HG03175 (cell line): ENCODE results near the gene CBFA2T2.
A peak's percentile ranks its signal among the peaks of the same experiment; 100 is the strongest.

Experiments
- ATAC-seq: cut with Tn5 transposase; IDR thresholded peaks from one replicate; pipeline ENCODE4 v1.9.1; 2021; ENCODE audit warnings: mild to moderate bottlenecking, moderate library complexity; ENCODE audit not compliant: unreplicated experiment

The CBFA2T2 gene

DNA sequence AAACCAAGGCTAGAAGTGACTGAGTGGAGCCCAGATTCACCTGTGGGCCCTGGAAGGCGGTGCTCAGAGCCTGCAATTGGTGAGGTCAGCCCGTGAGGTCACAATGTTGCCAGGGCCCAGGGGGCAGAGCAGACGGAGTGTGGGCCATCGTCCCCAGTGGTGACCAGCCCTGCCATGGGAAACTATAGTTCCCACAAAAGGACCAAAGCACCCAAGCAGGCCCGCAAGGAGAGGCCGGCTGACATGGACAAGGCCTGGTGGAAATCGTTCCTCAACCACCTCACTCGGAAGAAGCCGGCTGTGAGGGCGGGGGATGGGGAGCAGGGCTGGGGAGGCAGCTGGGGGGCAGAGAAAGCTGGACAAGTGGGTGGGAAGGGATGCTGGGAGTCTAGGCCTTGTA, 172.3 kb downstream of the CBFA2T2 start, which contains the start of gene C20orf144:
TSS of gene C20orf144 (plus strand) at position 156 of the 400 bp plus-strand sequence. CDS start at position 175, 19 bp downstream.
- ATAC-seq: no peak

DNA sequence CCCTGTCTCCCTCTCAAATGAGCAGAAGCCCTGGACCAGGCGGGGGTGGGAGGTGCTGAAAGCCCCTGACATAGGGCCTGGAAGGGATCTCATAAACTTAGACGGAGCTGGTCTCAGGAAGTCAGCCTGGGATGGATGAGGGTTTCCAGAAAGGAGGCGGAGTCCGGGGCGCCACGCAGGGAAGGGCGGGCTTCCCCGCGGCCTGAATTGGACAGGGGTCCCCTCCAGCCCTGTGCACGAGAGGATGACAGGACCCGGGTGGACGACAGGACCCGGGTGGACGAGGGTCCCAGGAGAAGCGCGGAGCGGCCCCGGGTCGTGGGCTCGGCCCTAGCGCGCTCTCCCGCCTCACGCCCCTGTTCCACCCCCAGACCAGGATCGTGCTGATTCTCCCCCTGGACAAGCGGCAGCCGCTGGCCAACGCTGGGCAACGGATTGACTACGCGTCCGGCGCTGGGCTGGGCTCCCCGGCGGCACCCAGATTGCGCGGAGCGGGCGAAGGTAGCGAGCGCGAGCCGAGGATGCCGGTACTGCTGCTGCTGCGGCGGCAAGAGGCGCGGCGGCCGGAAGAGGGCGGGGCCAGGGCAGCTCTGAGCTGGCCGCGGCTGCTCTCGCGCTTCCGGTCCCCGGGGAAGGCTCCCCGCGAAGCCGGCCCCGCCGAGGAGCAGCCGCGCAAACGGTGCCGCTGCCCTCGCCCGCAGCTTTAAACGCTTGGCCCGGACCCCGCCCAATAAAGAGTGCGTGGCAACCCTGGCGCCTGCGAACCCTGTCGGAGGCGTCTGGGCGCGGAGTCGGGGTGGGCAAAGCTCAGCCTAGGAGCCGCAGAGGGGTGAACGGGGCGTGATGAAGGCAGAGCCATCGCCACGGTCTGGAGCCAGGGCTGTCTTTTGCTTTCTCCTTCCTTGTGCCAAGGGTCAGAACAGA, 173.5 kb downstream of the CBFA2T2 start:
- ATAC-seq: peak; percentile 34

DNA sequence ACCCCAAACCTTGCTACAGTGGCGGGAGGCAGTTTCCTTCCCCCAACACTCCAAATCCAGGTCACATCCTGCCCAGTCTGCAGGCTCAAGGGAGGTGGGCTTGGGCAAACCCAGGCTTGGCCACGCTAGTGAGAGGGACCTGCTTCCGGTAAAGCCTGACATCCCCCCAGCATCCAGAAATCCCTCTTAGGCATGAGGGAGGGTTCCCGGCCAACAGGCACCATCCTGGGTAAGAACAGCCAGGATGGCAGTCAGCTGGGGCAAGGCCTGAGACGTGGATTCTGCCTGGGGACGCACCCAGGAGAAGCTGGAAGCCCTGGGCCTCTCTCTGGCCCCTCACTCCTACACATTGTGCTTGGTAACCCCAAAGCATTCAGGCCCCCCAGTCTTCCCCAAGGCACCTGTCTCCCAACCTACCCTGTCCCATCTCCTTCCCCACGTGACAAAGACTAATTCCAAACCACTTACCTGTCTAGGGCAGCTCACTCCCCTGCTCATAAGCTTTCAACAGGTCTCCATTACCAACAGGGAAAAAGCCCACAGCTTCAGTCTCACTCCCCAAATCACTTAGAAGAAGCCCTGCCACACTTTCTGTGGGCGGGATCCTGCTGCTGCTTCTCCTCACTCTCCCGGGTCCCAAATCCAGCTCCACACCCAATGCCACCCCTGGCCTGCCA, 174.3 kb downstream of the CBFA2T2 start:
- ATAC-seq: no peak

DNA sequence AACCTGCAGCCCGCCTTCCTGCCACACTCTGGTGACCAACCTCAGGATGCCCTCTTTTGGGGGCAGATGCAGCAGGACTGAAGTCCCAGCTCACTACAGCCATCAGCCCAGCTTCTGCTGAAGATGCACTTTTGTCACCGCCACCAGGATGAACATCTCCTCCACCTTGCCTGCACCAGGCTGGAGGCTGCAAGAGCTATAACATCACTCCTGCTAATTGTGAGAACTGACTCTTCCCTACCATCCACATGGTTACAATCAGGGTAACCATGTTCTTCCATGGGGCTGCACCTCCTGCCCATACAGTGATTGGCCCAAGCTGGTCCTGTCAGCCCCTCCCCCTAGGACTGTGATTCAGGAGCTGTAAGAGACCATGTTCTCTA, 174.9 kb downstream of the CBFA2T2 start:
- ATAC-seq: no peak

DNA sequence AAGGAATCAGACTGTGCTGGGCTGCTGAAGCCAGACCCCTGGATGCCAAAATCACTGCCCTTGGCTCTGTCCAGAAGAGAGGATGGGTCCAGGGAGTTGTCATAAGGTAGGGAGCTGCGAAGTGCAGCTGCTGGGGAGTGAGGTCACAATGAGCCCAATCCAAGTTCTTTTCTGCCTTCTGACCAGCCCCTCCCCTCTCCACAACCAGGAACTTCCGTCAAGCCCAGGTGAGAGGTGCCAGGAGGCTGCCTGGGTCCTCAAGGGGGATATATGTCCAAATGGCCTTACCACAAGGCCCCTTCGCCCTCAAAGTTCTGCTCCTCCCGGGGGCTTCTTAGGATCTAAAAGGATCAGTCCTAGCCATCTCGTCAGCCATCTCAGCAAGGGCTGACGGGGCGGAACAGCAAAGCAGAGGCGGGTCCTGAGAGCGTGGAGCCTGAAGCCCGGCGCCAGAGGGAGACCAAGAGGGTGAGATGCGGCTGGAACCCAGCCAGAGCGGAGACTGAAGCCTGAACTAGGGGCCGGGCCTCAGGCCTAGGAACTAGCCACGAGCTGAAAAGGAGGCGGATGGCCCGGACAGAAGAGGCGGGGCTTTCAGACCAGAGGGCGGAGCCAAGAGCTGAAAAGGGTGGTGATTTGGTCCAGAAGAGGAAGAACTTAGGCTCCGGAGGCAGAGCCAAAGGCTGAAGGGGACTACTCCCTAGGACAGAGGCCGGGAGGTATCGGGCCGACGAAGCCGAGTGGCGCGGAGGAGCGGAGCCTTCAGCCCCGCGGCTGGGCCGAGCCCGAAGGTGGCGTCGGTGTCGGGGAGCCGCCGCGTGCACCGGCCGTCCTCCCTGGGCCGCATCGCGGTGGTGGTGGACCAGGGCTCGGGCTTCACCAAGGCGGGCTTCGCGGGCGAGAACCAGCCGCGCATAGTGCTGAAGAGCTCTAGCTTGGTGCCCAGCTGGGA, 176.7 kb downstream of the CBFA2T2 start, which contains the start of gene ACTL10:
TSS of gene ACTL10 (plus strand) at position 651 of the 952 bp plus-strand sequence. CDS start 555 bp downstream, outside the sequence.
- peak; percentile 79 for ATAC-seq

DNA sequence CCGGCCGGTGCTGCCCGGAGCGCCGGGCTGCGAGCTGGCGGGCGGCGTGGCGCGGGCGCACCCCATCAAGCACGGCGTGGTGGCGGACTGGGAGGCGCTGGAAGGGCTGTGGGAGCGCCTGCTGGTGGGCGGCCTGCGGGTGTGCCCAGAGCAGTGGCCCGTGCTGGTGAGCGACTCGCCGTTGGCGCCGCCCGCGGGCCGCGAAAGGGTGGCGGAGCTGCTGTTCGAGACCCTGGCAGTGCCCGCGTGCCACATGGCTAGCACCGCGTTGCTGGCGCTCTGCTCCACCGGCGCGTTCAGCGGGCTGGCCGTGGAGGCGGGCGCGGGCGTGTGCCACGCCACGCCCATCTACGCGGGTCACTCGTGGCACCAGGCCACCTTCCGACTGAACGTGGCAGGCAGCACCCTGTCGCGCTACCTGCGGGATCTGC, 177.4 kb downstream of the CBFA2T2 start:
- peak; percentile 21 for ATAC-seq

DNA sequence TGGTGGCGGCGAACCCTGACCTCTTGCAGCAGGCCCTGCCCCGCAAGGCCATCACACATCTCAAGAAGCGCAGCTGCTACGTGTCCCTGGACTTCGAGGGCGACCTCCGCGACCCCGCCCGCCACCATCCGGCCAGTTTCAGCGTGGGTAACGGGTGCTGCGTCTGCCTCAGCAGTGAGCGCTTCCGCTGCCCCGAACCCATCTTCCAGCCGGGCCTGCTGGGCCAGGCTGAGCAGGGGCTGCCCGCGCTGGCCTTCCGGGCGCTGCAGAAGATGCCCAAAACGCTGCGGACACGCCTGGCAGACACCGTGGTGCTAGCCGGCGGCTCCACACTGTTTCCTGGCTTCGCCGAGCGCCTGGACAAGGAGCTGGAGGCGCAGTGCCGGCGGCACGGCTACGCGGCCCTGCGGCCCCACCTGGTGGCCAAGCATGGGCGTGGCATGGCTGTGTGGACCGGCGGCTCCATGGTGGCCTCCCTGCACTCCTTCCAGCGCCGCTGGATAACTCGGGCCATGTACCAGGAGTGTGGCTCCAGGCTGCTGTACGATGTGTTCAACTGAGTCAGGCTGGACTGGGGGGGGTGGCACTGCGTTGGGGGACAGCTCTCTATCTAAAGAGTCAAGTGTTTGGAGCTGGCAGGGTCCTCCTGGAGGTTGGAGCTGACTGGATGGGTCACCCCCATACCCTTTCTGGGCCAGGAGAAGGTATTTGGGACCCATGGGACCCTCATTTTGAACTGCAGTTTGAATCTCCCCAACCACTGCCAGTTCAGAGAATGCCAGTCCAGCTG, 178.0 kb downstream of the CBFA2T2 start:
- peak; percentile 28 for ATAC-seq

DNA sequence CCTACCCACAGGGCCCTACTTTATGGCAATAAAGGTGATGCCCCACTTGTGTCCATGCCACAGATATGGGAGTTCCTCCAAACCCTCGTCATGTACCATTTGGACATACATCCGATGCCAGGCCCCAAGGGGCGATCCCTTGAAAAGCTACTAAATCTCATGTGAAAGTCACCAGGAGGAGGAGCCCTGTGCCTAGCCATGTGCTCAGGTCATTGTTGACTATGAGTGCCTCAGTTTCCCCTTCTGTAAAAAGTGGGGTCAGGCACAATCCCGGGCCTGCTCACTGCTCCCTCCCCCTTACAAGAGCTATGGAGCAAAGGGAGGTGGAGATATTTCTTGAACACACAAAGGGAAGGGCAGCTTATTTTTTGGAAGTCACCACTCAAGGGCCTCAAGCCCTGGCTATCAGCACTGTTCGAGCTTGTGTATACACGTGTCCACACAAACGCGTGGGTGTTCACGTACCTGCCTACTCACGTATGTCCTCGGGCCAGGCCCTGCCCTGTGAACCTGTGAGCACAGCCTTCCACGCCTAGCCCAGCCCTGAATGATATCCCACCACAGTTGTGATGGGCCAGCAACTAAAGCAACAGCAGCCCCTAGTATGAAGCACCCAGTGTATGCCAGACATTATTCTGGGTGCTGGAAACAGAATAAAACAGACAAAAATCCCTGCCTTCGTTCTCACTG, 178.7 kb downstream of the CBFA2T2 start:
- no peak for ATAC-seq

DNA sequence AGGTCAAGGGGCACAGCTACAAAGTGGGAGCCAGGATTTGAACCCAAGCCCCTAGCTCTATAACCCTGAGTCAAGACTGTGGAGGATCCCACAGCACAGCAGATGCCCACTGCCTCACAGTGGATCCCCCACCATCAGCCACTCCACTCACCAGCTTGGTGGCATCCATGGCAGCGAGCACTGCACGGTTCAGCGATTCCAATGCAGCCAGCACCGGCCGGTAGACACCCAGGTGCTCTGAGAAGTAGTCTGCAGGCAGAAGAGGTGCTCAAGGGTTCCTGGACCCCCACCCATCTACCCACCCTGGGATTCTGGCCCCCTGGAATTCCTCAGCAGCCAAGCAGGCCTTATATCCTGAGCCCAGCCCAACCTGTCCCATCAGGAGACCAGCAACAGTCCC, 179.3 kb downstream of the CBFA2T2 start:
- ATAC-seq: no peak

DNA sequence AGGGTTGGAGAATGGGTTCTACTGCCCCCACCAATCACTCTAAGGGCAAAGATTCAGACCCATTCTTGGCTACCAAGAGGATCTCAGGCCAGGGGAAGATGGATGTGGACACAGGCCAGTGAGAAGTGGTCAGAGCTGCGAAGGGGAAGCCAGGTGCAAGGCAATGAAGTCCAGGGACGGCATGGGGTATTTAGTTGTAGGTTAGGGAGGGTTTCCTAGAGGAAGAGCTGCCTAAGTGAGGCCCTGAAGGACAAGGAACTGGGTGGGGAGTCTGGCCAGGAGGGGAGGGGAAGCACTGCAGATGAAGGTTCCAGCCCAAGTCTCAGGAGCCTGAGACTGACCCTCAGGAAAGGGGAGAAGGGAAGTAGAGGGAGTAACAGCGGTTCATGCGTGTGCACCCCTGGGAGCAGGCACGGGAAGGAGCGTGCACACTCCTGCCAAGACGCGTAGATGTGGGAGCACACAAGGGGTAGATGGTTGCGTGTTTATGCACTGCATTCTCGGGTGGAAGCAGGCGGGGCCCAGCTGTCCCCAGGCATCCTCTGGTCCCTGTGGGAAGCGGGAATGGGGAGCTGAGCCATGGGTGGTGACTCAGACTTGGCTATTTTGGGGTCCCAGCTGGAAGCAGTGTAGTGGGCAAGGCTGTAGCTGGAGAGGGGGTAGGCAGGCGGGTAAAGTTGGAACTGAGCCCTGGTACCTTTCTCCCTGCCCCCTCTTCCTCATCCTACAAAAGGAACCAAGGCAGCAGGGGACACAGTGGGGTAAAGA, 180.2 kb downstream of the CBFA2T2 start:
- no peak for ATAC-seq

DNA sequence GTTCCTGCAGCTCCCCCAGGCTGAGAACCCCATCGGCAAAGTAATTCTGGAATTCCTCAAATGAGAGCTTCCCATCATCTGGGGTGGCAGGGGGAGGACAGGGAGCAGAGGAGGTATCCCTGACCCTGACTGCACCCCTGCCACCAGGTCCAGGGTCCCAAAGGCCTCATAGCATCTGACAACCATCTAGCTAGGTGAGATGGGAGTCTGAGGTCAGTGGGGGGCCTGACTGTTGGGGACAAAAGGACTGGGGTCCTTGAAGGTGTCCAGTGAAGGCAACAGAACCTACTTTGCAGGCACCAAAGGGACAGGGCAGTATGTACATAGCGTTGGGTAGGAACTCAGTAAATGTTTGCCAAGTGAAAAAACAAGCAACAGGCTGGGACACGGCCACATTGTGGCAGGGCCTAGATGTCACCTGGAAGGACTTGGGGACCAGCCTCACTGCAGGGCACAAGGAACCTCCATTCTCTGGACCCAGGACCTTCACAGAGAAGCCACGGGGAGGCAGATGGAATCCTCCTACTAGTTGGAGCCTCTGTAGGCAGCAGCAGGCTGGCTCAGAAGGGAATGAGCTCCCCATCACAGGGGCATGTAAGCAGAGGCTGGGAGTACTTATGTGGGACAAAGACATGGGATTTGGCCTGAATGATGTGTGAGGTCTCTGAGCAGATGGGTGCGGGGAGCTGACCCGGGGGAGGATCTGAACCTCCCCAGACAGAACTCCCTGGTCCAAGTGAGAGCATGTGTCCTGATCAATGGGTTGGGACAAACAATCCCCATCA, 181.0 kb downstream of the CBFA2T2 start:
- no peak for ATAC-seq

DNA sequence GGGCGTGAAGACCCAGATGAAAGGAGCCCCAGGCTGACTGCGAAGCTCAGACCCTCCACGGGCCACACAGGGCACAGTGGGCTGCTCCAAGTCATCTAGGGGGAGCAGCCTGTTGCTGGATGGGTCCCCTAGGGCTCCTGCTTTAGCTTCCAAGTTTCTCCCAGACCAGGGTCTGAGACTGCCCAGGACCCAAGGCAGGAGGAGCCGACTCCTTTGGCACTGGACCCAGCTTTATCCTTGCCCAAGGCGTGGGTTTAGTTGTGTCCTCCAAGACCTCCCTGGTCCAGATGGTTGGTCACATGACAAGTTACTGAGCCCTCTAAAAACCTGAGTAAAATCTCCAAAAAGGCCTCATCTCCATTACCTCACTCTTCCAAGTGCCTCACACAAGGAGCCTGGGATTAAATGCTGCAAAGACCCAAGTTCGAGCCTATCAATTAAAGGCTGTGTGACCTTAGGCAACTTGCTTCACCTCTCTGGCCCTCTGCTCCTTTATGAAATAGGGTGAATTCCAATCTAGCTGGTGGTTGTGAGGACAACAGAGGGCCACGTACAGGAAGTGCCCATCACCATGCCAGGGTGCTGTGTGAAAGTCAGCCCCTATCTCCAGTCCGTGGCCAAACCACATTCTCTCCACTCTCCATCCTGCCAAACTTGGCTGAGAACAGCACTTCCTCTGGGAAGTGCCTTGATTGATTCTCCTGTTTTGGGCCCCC, 181.8 kb downstream of the CBFA2T2 start:
- ATAC-seq: no peak

DNA sequence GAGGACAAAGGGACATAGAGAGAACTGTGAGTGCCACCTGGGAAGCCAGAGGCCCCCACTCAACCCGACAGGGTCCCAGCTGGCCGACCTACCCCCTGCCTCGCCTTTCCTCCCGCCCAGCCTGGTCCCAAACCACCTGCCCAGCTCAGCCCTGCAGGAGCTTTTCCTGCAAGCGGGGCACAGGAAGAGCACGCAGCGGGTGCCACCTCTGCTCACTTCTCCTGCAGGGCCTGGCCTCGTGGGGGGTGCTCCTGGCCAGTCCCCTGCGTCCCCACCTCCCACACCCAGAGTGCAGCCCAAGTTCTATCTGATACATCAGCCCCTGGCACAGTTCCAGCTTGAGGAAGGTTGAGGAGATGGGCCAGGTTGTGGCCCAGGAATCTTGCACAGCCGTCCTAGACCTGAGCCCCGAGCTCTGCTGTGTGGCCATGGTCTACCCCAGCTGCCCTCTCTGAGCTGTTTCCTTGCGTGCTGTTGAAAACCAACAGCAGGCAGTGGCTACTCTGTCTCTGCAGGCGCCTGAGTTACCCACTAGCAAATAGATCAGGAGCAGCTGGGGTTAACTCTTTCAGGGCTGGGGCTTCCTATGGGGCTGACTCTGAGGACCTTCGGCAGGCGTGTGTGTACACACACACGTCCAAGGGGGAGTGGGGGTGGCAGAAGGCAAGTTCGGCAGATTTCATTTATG, 182.7 kb downstream of the CBFA2T2 start:
- no peak for ATAC-seq

DNA sequence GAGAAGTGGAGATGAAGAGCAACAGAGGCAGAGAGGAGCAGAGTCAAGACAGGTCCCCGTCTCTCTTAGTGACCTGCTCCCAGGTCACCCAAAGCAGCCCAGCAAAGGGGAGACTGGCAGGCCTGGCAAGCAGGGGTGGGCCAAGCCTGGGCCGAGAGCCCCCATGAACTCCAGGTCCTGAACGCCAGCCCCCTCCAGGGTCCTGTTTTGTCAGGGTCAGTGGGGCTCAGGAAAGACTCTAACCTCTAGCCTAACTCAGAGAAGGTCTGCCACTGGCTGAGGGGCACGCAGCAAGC, 183.2 kb downstream of the CBFA2T2 start:
- no peak for ATAC-seq

DNA sequence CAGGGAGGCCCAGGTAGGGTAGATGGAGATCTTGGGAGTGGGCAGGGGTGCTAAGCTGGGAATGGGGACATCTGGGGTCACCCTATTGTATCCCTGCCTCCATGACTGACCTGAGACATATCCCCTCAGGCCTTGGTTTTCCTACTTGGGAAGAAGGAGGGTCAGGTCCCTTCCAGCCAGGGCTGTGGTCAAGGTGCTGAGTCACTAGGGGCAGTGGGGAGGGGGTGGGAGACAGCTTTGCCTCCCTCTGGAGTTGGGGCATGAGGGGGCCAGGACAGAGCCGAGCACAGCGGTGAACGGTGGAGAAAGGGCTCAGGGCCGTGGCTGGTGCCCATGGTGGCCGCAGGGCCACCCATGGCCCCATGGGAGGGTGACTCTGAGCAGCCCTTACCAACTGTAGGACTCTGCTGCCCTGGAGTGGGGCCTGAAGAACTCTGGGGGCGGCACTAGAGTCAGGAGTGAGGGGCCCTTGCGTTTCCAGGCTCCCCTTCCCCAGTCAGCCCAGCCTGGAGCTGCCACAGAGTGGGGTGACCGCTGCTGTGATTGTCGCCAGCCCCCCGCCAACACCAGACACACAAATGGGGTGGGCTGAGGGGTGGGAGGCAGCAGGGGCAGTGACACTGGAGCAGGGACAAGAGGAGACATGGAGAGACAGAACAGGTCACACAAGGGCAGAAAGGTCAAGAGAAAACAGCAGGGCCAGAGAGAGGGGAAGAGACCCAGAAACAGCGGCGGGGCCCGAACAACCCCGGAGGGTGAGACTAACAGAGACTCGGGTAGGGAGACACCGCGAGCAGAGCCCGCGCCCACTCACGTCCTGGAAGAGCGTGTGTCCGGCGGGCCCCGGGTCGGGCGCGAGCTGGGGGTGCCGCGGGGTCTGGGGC, 183.8 kb downstream of the CBFA2T2 start:
- peak; percentile 24 for ATAC-seq
